Right atrium auricular region (tissue), 2 donors: ENCODE measurements around the gene CTRB1. TPM values are rescaled to one million over a fixed set of nuclear protein-coding genes. Genes with fewer than 3 reads are reported as not detected.

ENCODE experiments used
- DNase-seq: peaks from one replicate; pipeline ENCODE4 v3.0.0-alpha.2; 2019; ENCODE audit warnings: low spot score
- H3K27ac ChIP-seq, 2 donors: fragments of 200-600 bp; sonication (generic); 1 replicate in 1 of 2; 2 replicates in 1 of 2; pipeline ENCODE4 v1.5.1; 2016 to 2019
- H3K27me3 ChIP-seq, 2 donors: fragments of 200-600 bp; sonication (generic); one replicate each; pipeline versions ENCODE4 v1.5.1 to v1.6.0; 2017 to 2019
- H3K36me3 ChIP-seq: fragments of 200-600 bp; sonication (generic); one replicate; pipeline ENCODE4 v1.5.1; 2016
- H3K4me1 ChIP-seq, 2 donors: fragments of 200-600 bp; sonication (generic); one replicate each; pipeline versions ENCODE4 v1.5.1 to v1.6.0; 2017 to 2019
- H3K4me3 ChIP-seq, 2 donors: fragments of 200-600 bp; sonication (generic); 1 replicate in 1 of 2; 2 replicates in 1 of 2; pipeline ENCODE4 v1.5.1; 2017 to 2019; ENCODE audit warnings: mild to moderate bottlenecking in 1 of 2, moderate library complexity in 1 of 2
- H3K9me3 ChIP-seq, 2 donors: fragments of 200-600 bp; sonication (generic); one replicate each; pipeline ENCODE4 v1.5.1; 2019
- CTCF ChIP-seq, 2 donors: fragments of 200-600 bp; sonication (generic); IDR thresholded peaks; one replicate each; pipeline ENCODE4 v1.5.1; 2019; ENCODE audit warnings: antibody characterized with exemption in 2 of 2
- total RNA-seq, 2 donors: library from RNA; depleted of rRNA; stranded (reverse); fragments of >200 nt; gene quantifications; one replicate each; pipeline ENCODE4 v1.1.0, GENCODE V29; 2016

CTRB1 gene
- total RNA-seq, 2 donors from 2014 or later = not detected

- Histone ChIP-seq H3K36me3 (peaks cover 20% of the 10 kb centered on the region), H3K27ac (peak overlapping the region; percentile 97 to 98), H3K27me3 (no peaks in the 10 kb centered on the region), H3K4me1 (peaks cover 0 to 95% of the 10 kb centered on the region in 2 donors), H3K9me3 (no peaks in the 10 kb centered on the region), H3K4me3 (no peak overlapping the region)
- DNase-seq = no peak
- no peak for TF ChIP-seq CTCF (IDR thresholded peaks at IDR 0.05)
Measured at GRCh38 chr16:75243667-75244224, 25.0 kb downstream of the CTRB1 start.

DNA sequence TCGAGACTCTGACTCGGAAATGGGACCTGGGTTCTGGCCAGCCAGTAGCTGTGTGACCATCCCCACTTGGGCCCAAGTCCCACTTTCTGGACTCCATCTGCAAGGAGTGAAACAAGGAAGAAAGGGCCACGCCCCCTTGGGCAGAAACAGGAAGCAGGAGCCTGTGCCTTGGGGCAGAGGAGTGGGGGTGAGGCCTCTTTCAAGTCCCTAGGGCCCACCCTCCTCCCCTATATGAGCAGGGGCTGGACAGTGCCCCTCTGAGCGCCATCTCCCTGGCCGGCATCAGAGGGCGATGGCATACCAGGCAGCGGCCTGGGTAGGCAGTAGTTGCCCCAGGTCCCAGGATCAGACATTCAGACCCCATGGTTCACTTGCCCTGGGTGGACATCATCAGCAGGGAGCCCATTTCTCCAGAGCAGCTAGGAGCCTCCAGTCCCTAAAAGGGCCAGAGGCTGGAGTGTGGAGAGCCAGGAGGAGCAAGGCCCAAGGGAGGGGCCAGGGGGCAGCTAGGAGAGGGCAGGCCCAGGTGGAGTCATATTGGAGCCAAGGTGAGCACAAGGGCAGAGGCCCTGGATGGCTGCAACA lies 25.5 kb downstream of the CTRB1 start:
- H3K27ac ChIP-seq = peak overlapping the region; percentile 97 to 98
- peaks cover 0 to 95% of the 10 kb centered on the region in 2 donors for H3K4me1 ChIP-seq
- H3K27me3 ChIP-seq = no peaks in the 10 kb centered on the region
- no peak overlapping the region for H3K4me3 ChIP-seq
- H3K9me3 ChIP-seq = no peaks in the 10 kb centered on the region
- TF ChIP-seq CTCF (IDR thresholded peaks at IDR 0.05) = no peak
- H3K36me3 ChIP-seq = peaks cover 20% of the 10 kb centered on the region
- DNase-seq = peak; percentile 78

GRCh38 chr16:75244844-75245758 lies 26.3 kb downstream of the CTRB1 start:
- H3K27ac ChIP-seq = peak overlapping the region; percentile 97 to 98
- DNase-seq = peak; percentile 90
- H3K4me3 ChIP-seq = no peak overlapping the region
- no peak for TF ChIP-seq CTCF (IDR thresholded peaks at IDR 0.05)
- no peaks in the 10 kb centered on the region for H3K9me3 ChIP-seq
- H3K4me1 ChIP-seq = peaks cover 0 to 95% of the 10 kb centered on the region in 2 donors
- peaks cover 20% of the 10 kb centered on the region for H3K36me3 ChIP-seq
- no peaks in the 10 kb centered on the region for H3K27me3 ChIP-seq

DNA sequence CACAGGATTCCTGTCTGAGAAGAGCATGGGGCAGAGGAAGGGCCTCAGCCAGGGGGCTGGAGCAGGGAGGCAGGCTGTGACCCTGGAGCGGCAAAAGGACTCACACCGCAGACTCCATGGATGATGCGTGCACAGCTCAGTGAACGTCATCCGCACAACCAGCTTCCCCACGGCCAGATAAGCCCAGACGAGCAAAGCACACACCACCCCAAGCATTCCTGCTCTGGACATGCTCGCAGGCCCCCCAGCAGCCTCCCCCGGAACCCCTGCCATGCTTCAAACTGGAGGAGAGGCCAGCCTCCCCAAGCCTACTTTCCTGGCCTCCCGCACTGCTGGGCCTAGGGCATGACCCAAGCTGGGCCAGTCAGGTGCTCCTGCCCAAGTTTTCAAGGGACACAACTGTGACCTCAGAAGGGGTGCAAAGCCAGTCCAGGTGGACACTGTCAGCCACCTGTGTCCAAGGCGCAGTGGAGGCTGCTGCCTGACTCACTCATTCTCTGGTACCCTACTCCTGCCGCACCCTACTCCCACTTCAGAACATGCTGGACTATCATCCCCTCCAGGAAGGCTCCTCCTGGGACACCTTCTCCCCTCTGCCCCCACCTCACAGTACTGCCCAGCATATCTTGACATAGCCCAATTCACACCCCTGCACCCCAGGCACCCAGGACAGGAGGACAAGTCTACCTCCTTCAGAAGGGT lies 27.9 kb downstream of the CTRB1 start:
- DNase-seq = no peak
- no peak overlapping the region for H3K4me3 ChIP-seq
- peaks cover 0 to 91% of the 10 kb centered on the region in 2 donors for H3K4me1 ChIP-seq
- TF ChIP-seq CTCF (IDR thresholded peaks at IDR 0.05) = no peak
- H3K9me3 ChIP-seq = no peaks in the 10 kb centered on the region
- H3K36me3 ChIP-seq = peaks cover 13% of the 10 kb centered on the region
- peak overlapping the region; percentile 97 to 98 for H3K27ac ChIP-seq
- no peaks in the 10 kb centered on the region for H3K27me3 ChIP-seq

DNA sequence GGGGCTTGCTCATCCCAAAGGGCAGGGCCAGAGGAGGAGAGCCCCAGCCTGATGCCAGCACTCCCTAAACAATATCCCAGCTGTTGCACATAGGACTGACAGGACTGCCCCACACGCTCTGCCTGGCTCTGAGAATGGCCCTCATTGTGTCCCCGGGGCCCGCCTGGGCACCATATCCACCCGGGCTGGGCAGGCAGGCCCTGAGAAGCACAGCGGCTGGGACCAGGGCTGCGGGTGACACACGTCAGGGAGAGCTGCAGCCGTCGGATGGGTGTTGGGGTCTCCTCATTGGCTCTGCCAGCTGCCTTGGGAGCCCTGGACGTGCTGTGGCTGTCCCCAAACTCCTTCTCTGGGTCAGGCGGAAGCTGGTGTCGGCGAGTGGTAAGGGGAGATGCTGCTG lies 28.5 kb downstream of the CTRB1 start:
- no peak for TF ChIP-seq CTCF (IDR thresholded peaks at IDR 0.05)
- Histone ChIP-seq H3K27ac (peak overlapping the region; percentile 97 to 98), H3K4me1 (peaks cover 0 to 92% of the 10 kb centered on the region in 2 donors), H3K27me3 (no peaks in the 10 kb centered on the region), H3K9me3 (no peaks in the 10 kb centered on the region), H3K36me3 (peaks cover 7% of the 10 kb centered on the region), H3K4me3 (no peak overlapping the region)
- no peak for DNase-seq
